ENCODE measurements around the gene SUPT3H.

DNA sequence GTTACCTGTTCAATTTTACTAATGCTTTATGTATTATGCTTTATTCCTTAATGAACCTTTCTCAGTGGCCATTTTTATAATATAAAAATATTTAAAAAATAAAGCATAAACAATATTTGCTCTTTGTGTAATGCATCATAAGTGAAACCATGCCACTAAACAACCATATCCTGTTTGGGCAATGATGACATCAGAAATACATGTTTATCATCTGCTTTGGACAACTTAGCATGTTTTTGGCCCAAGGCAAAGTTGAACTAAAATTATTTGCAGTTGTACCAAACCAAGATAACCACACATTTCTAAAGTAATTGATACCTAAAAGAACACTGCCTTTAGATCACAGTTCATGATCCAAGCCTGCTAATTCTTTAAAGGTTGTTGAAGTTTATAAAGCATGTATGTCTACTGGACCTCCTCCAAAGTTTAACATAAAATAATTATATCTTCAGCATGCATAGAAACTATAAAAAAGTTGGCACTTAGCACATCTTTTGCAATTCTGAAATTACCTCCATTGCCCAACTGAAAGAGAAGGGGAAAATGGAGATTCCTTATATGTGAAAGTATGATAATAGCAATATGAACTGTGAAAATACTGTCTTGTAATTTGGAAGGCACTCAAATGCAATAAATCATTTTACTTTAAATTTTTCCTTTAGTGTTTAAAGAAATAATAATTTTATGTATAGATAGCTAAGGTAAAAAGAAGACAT is 375.2 kb downstream of the SUPT3H start:
- no peak for TF ChIP-seq POLR2AphosphoS5 (IDR thresholded peaks at IDR 0.05; ENCODE audit: borderline replicate concordance, low read depth, low read length)
- no peak for TF ChIP-seq EZH2 (IDR thresholded peaks at IDR 0.05)
- no peak for TF ChIP-seq FOXP2 (optimal IDR thresholded peaks at IDR 0.05; ENCODE audit: control extremely low read depth, extremely low read length, insufficient read depth)

Data from SK-N-MC (cell line).